HG03060 (cell line): ENCODE data around the gene FAM89B.

Source experiments
- ATAC-seq: cut with Tn5 transposase; IDR thresholded peaks from one replicate; pipeline ENCODE4 v1.9.1; 2021; ENCODE audit warnings: low read depth, moderate number of reproducible peaks; ENCODE audit not compliant: unreplicated experiment

The FAM89B gene

GRCh38 chr11:65538915-65539743, 33.2 kb upstream of the FAM89B start:
- no peak for ATAC-seq

GRCh38 chr11:65539744-65540289, 32.5 kb upstream of the FAM89B start:
- no peak for ATAC-seq

- ATAC-seq, result peak; percentile 37
Observed at GRCh38 chr11:65540290-65541092, 31.8 kb upstream of the FAM89B start.

- no peak for ATAC-seq
Observed at GRCh38 chr11:65541093-65541982, 31.0 kb upstream of the FAM89B start.

- ATAC-seq, result no peak
Observed at GRCh38 chr11:65542738-65543390, 29.5 kb upstream of the FAM89B start.

GRCh38 chr11:65545853-65546216, 26.5 kb upstream of the FAM89B start:
- ATAC-seq, result no peak

- ATAC-seq, result peak; percentile 41
Observed at GRCh38 chr11:65546217-65546958, 25.9 kb upstream of the FAM89B start.

GRCh38 chr11:65547446-65548125, 24.8 kb upstream of the FAM89B start:
- no peak for ATAC-seq

- no peak for ATAC-seq
Observed at GRCh38 chr11:65548395-65548794, 23.9 kb upstream of the FAM89B start.

- ATAC-seq, result no peak
Observed at GRCh38 chr11:65549096-65549495, 23.2 kb upstream of the FAM89B start.

- no peak for ATAC-seq
Observed at GRCh38 chr11:65551572-65552387, 20.6 kb upstream of the FAM89B start.

- ATAC-seq, result no peak
Observed at GRCh38 chr11:65552388-65552951, 19.9 kb upstream of the FAM89B start.

GRCh38 chr11:65553301-65554001, 18.9 kb upstream of the FAM89B start:
- no peak for ATAC-seq

GRCh38 chr11:65554057-65554818, 18.1 kb upstream of the FAM89B start:
- no peak for ATAC-seq

- no peak for ATAC-seq
Observed at GRCh38 chr11:65554842-65555430, 17.4 kb upstream of the FAM89B start.

GRCh38 chr11:65555693-65556231, 16.6 kb upstream of the FAM89B start:
- ATAC-seq, result no peak
